HCT116 (cell line): ENCODE measurements around the gene MAGI3. TPM values are rescaled to one million over a fixed set of nuclear protein-coding genes. Genes with fewer than 3 reads are reported as not detected.
"Not testable (repeated sequence)": the region's sequence is repeated elsewhere in the genome, so short reads cannot be mapped to it uniquely, and the experiment has no call there.

Source experiments
- ATAC-seq: fragments of 200-7000 bp; cut with Tn5 transposase; 2 replicates; pipeline ENCODE4 v1.9.1; 2020; ENCODE audit warnings: mild to moderate bottlenecking, moderate library complexity
- BruUV-seq: library from RNA; stranded (reverse); fragments of 400-500 nt; replicated peaks from 2 replicates; lab custom pipeline; 2021; lab: Mats Ljungman, UMichigan
- CTCF ChIA-PET: fragments of 300-600 bp; sonication (Branson Sonifier 250); formaldehyde crosslinking; loops from one replicate; lab custom pipeline; 2021; ENCODE audit warnings: antibody characterized with exemption; lab: Charles Lee
- POLR2A ChIA-PET: fragments of 300-600, 350-600 bp; sonication (Branson Sonifier 250); formaldehyde crosslinking; loops from one replicate; lab custom pipeline; 2021; ENCODE audit warnings: antibody characterized with exemption; lab: Charles Lee
- RAD21 ChIA-PET, 2 experiments: fragments of 300-600 bp; sonication (Branson Sonifier 250); formaldehyde crosslinking; loops; one replicate each; lab custom pipeline; 2023; ENCODE audit warnings: low total read pairs in 2 of 2; ENCODE audit not compliant: uncharacterized antibody in 2 of 2, unreplicated experiment in 2 of 2, low non-redundant PET in 1 of 2; lab: Charles Lee
- DNase-seq: peaks from one replicate; pipeline ENCODE4 v3.0.0-alpha.2; 2010; ENCODE audit warnings: low read depth, low spot score
- H2AFZ ChIP-seq: fragments of 200-600 bp; shearing (Covaris generic), sonication (generic); 2 replicates; pipeline ENCODE4 v1.6.1; 2017; ENCODE audit warnings: low read depth, mixed run types, mixed read lengths, antibody characterized with exemption, low read length; ENCODE audit not compliant: poor library complexity, severe bottlenecking
- H3K27ac ChIP-seq: 2 replicates; pipeline ENCODE4 v1.5.1; 2012; ENCODE audit warnings: low read depth, low read length
- H3K27me3 ChIP-seq: fragments of 200-600 bp; sonication (generic); 2 replicates; pipeline ENCODE4 v1.6.1; 2016; ENCODE audit warnings: mixed run types, low read length, mixed read lengths; ENCODE audit not compliant: insufficient read depth
- H3K36me3 ChIP-seq, 2 experiments: fragments of 200-500 bp in 1 of 2; fragments of 200-600 bp in 1 of 2; sonication (Bioruptor generic) in 1 of 2; sonication (generic) in 1 of 2; 2 replicates each; pipeline versions ENCODE4 v1.5.1 to v1.6.1; 2014 to 2016; ENCODE audit warnings: low read length in 2 of 2, inconsistent platforms in 1 of 2, mixed read lengths in 1 of 2, mixed run types in 1 of 2; ENCODE audit not compliant: insufficient read depth in 2 of 2, control insufficient read depth in 1 of 2
- H3K4me1 ChIP-seq, 2 experiments: fragments of 200-600 bp in 1 of 2; sonication (generic) in 1 of 2; 2 replicates each; pipeline versions ENCODE4 v1.5.1 to v1.6.1; 2012 to 2017; ENCODE audit warnings: low read length in 2 of 2, inconsistent platforms in 1 of 2, mild to moderate bottlenecking in 1 of 2, mixed read lengths in 1 of 2, mixed run types in 1 of 2, moderate library complexity in 1 of 2; ENCODE audit not compliant: insufficient read depth in 2 of 2, control insufficient read depth in 1 of 2
- H3K4me2 ChIP-seq: fragments of 200-600 bp; sonication (generic); 2 replicates; pipeline ENCODE4 v1.6.1; 2017; ENCODE audit warnings: mixed run types, low read length, mixed read lengths
- H3K4me3 ChIP-seq, 2 experiments: fragments of 200-600 bp in 1 of 2; sonication (generic) in 1 of 2; replicated peaks in 1 of 2; 2 replicates each; pipeline ENCODE4 v1.5.1; 2011 to 2016; ENCODE audit warnings: low read length in 2 of 2, control low read depth in 1 of 2, low read depth in 1 of 2, mild to moderate bottlenecking in 1 of 2, mixed read lengths in 1 of 2, mixed run types in 1 of 2
- H3K79me2 ChIP-seq: fragments of 200-600 bp; sonication (generic); 2 replicates; pipeline ENCODE4 v1.6.1; 2017; ENCODE audit warnings: mild to moderate bottlenecking, mixed run types, low read length, moderate library complexity, mixed read lengths; ENCODE audit not compliant: insufficient read depth
- H3K9ac ChIP-seq: fragments of 200-600 bp; sonication (generic); 2 replicates; pipeline ENCODE4 v1.6.1; 2016; ENCODE audit warnings: low read length, mixed read lengths
- H3K9me2 ChIP-seq: fragments of 200-600 bp; sonication (generic), shearing (Covaris generic); 2 replicates; pipeline ENCODE4 v1.6.1; 2017; ENCODE audit warnings: mixed run types, mild to moderate bottlenecking, moderate library complexity; ENCODE audit not compliant: insufficient read depth
- H3K9me3 ChIP-seq, 2 experiments: fragments of 200-500 bp in 1 of 2; fragments of 200-600 bp in 1 of 2; sonication (Bioruptor generic) in 1 of 2; sonication (generic) in 1 of 2; 2 replicates each; pipeline ENCODE4 v1.6.1; 2014 to 2017; ENCODE audit warnings: low read length in 2 of 2, mixed read lengths in 2 of 2, inconsistent platforms in 1 of 2, low read depth in 1 of 2, mild to moderate bottlenecking in 1 of 2, mixed run types in 1 of 2, moderate library complexity in 1 of 2; ENCODE audit not compliant: control insufficient read depth in 1 of 2, insufficient read depth in 1 of 2
- H4K20me1 ChIP-seq: fragments of 200-600 bp; sonication (generic), shearing (Covaris generic); 2 replicates; pipeline ENCODE4 v1.6.1; 2017; ENCODE audit warnings: mixed run types, mild to moderate bottlenecking, moderate library complexity; ENCODE audit not compliant: insufficient read depth
- ELF1 ChIP-seq: IDR thresholded peaks from 2 replicates; pipeline ENCODE4 v1.6.1; 2012; ENCODE audit warnings: low read depth, borderline replicate concordance
- JUND ChIP-seq: IDR thresholded peaks from 2 replicates; pipeline ENCODE4 v1.6.1; 2012
- POLR2AphosphoS5 ChIP-seq: IDR thresholded peaks from 2 replicates; pipeline ENCODE4 v1.6.1; 2011; ENCODE audit warnings: mild to moderate bottlenecking, low read depth, low read length, moderate library complexity
- SIN3A ChIP-seq: IDR thresholded peaks from 2 replicates; pipeline ENCODE4 v1.6.1; 2012; ENCODE audit warnings: low read depth
- intact Hi-C: fragments of 100-400 bp; cut with micrococcal nuclease; formaldehyde crosslinking; loops from 2 replicates; pipeline ENCODE4 v1.10.0; 2022
- total RNA-seq: library from RNA; stranded (reverse); gene quantifications from one replicate; pipeline ENCODE4 v1.2.1, GENCODE V29; 2021; ENCODE audit not compliant: unreplicated experiment

The MAGI3 gene
- total RNA-seq, 1 experiment from 2014 or later: 11.8 TPM

DNA sequence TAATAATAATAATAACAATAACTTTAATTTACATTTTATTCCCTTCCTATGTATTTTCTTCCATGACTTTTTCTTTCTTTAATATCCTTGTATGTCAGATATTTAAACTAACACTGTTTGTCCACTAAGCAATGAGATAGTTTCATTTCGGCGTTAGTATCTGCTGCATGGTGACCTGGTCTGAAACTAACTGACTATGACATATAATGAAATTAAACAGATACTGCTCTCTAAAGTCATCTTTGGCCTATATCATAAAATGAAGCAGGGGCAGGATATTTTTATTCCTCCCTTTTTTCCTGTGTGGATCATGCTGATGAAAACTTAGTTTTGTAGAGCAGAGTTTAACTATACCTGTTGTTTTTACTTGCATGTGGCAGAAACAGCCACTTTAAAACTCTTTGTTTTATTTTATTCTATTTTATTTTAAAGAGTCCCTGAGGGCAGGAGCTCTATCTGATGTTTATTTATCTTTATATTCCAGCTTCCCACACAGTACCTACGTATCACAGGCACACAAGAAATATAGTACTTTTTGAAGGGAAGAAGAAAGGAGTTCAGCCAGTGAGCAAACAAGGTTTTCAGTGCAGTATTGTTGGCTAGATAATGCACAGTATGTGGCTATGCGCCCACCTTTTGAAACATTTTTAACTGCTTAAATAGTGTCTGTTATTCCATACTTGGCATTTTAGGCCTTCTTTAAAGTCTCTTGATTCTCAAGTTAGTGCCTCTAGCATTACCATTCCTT lies 203.4 kb downstream of the MAGI3 start:
- Histone ChIP-seq H3K9me2 (no peaks in the 10 kb centered on the region), H3K79me2 (no peaks in the 10 kb centered on the region), H2AFZ (no peak overlapping the region), H3K4me2 (no peak overlapping the region), H3K4me1 (no peaks in the 10 kb centered on the region), H4K20me1 (no peaks in the 10 kb centered on the region), H3K4me3 (no peak overlapping the region), H3K36me3 (0 out of 4 replicates have a peak, but pooled peaks cover 0 to 5% of the 10 kb centered on the region in 2 experiments), H3K27me3 (no peaks in the 10 kb centered on the region), H3K27ac (no peak overlapping the region), H3K9ac (no peak overlapping the region), H3K9me3 (no peaks in the 10 kb centered on the region)
- DNase-seq (no peak), ATAC-seq (no peak)
- ChIA-PET RAD21 (no interaction called here), POLR2A (no interaction called here), CTCF (no interaction called here)
- intact Hi-C loops: no loop called here
- BruUV-seq: no TSS peak
- no peak for TF ChIP-seq SIN3A
- TF ChIP-seq JUND: no peak
- TF ChIP-seq POLR2AphosphoS5: no peak
- no peak for TF ChIP-seq ELF1

DNA sequence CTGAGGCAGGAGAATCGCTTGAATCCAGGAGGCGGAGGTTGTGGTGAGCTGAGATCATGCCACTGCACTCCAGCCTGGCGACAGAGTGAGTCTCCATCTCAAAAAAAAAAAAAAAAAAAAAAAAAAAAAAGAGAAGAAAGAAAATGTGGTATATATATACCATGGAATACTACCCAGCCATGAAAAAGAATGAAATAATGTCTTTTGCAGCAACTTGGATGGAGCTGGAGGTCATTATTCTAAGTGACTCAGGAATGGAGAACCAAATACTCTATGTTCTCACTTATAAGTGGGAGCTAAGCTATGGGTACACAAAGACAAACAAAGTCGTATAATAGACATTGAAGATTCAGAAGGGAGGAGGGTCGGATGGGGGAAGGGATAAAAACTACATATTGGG lies 214.2 kb downstream of the MAGI3 start:
- H3K9me2 ChIP-seq, POLR2A ChIA-PET, H4K20me1 ChIP-seq, H3K36me3 ChIP-seq, H3K4me1 ChIP-seq, CTCF ChIA-PET, H2AFZ ChIP-seq, DNase-seq, H3K27me3 ChIP-seq, BruUV-seq, H3K4me2 ChIP-seq, H3K9ac ChIP-seq, H3K4me3 ChIP-seq, intact Hi-C loops, RAD21 ChIA-PET, H3K9me3 ChIP-seq, H3K79me2 ChIP-seq, H3K27ac ChIP-seq, ATAC-seq: not testable (repeated sequence)
